Fibroblast of pulmonary artery (primary cell): Measurements from ENCODE around the gene EVA1C.
"Not testable (repeated sequence)": the region's sequence is repeated elsewhere in the genome, so short reads cannot be mapped to it uniquely, and the experiment has no call there.

ENCODE experiments used
- DNase-seq: peaks from one replicate; pipeline ENCODE4 v3.0.0-alpha.2; 2010; ENCODE audit warnings: low read depth
- H3K4me3 ChIP-seq: replicated peaks from 2 replicates; pipeline ENCODE4 v1.5.1; 2011; ENCODE audit warnings: low read depth, mild to moderate bottlenecking, control low read depth, low read length, moderate library complexity
- CTCF ChIP-seq: IDR thresholded peaks from 2 replicates; pipeline ENCODE4 v1.5.1; 2011; ENCODE audit warnings: mild to moderate bottlenecking, control low read depth, low read length, inconsistent platforms; ENCODE audit errors: missing control alignments

EVA1C gene, protein sequence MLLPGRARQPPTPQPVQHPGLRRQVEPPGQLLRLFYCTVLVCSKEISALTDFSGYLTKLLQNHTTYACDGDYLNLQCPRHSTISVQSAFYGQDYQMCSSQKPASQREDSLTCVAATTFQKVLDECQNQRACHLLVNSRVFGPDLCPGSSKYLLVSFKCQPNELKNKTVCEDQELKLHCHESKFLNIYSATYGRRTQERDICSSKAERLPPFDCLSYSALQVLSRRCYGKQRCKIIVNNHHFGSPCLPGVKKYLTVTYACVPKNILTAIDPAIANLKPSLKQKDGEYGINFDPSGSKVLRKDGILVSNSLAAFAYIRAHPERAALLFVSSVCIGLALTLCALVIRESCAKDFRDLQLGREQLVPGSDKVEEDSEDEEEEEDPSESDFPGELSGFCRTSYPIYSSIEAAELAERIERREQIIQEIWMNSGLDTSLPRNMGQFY

DNA sequence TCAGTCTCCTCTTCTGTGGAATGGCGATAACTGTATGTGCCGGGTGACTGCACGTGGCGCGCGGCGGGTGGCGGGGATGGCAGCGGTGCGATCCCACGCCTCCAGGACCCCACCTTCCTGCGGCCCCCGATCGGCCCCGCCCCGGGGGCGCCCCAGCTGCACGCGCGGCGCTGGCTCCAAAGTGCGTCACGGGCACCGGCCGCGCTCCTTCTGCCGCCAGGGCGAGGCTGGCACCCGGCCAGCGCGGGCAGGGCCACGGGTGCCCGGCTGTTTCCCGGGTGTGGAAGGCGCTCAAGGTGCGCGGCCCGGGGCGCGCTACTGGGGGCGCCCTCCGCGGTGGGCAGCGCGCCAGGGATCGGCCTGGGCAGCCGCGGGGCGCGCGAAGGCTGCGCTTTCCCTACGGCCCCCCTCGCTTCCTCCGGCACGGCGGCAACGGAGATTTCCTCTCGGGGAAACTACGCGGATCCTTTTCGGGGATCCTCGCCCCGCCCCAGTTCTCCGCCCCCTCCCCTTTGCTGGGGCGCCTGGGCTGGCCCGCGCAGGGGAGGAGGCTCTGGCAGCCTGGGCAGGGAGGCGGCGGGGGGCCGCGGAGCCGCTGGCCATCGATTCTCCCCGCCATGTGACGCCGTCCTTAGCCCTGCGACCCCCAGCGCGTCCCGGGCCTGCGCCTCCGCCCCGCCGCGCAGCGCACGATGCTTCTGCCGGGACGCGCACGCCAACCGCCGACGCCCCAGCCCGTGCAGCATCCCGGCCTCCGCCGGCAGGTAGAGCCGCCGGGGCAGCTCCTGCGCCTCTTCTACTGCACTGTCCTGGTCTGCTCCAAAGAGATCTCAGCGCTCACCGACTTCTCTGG is at the start of gene EVA1C:
Gene EVA1C (plus strand): TSS at position 545 of the 853 bp plus-strand sequence. CDS start 148 bp downstream, at position 693.
- peak within 1 kb of the TSS; percentile 80 for H3K4me3 ChIP-seq
- TF ChIP-seq CTCF, result no peak
- DNase-seq, result peak; percentile 77

DNA sequence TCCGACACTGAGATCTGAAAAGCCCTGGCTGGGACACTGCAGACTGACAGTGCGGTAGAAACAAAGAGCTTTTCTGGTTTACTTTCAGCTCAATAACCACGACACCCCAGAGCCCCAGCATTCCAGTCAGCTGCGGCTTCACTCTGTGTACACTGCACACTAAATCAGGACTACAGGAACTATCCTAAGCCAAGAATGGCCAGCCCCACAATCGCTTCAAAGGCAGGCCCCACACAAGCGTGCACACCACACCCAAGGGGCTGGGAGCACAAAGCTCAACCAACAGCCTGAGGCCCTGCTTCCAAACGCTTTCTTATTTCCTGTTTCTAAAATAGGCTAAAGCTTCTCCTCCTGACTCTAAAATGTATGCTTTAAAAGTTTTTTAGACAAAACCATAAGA is 48.1 kb upstream of the EVA1C start:
- no peak for DNase-seq
- no peak for TF ChIP-seq CTCF
- no peak overlapping the region for H3K4me3 ChIP-seq

DNA sequence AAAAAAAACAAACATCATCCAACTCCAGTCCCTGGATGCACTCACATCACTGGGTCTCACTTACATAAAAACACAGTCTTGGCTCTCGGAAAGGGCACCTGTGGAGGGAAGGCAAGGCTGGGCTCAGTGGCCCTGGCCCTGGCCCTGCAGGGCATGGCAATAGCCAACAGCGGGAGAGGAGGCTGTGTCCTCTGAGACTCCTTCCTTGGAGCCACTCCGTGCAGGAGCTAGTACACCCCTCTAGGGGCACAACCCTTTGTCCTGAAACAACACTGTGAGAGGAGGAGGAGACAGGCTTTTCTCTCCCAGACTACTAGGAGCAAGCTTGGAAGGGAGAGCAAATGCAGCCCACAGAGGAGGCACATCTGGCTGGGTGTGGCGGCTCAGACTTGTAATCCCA is 47.7 kb upstream of the EVA1C start:
- H3K4me3 ChIP-seq, result no peak overlapping the region
- no peak for TF ChIP-seq CTCF
- no peak for DNase-seq

GRCh38 chr21:32366191-32366590 is 46.3 kb upstream of the EVA1C start:
- no peak for TF ChIP-seq CTCF
- H3K4me3 ChIP-seq, result no peak overlapping the region
- DNase-seq, result no peak

GRCh38 chr21:32367158-32367557 is 45.3 kb upstream of the EVA1C start:
- H3K4me3 ChIP-seq, result no peak overlapping the region
- no peak for TF ChIP-seq CTCF
- no peak for DNase-seq

GRCh38 chr21:32368386-32368785 is 44.1 kb upstream of the EVA1C start:
- no peak for DNase-seq
- no peak for TF ChIP-seq CTCF
- H3K4me3 ChIP-seq, result no peak overlapping the region

GRCh38 chr21:32368961-32369360 is 43.5 kb upstream of the EVA1C start:
- not testable (repeated sequence) for DNase-seq, H3K4me3 ChIP-seq
